CD4-positive, alpha-beta T cell (primary cell): ENCODE results near the gene KRT5. TPM values are rescaled to one million over a fixed set of nuclear protein-coding genes. Genes with fewer than 3 reads are reported as not detected.

Source experiments
- ATAC-seq: fragments of 200-7000 bp; cut with Tn5 transposase; one replicate; pipeline ENCODE4 v1.10.0; 2022; ENCODE audit warnings: mild to moderate bottlenecking; ENCODE audit not compliant: poor library complexity
- CTCF ChIA-PET: fragments of 350-600 bp; sonication (Branson Sonifier 250); formaldehyde crosslinking; loops from one replicate; lab custom pipeline; 2021; ENCODE audit warnings: antibody characterized with exemption, inconsistent platforms; lab: Charles Lee
- POLR2A ChIA-PET: fragments of 350-600 bp; sonication (Branson Sonifier 250); formaldehyde crosslinking; loops from one replicate; lab custom pipeline; 2021; ENCODE audit warnings: antibody characterized with exemption, inconsistent platforms; lab: Charles Lee
- DNase-seq, 14 experiments: peaks; one replicate each; pipeline ENCODE4 v3.0.0-alpha.2; 2013 to 2020; ENCODE audit warnings: mixed read lengths in 2 of 14
- H3K27ac ChIP-seq, 2 donors: one replicate each; pipeline versions ENCODE4 v1.5.1 to v1.7.0; 2013; ENCODE audit warnings: low read length in 2 of 2, low read depth in 1 of 2, mild to moderate bottlenecking in 1 of 2
- H3K27me3 ChIP-seq, 2 experiments: 1 replicate in 1 of 2; 2 replicates in 1 of 2; pipeline versions ENCODE4 v1.6.1 to v1.7.0; 2013; ENCODE audit warnings: low read length in 2 of 2, control low read depth in 1 of 2, mild to moderate bottlenecking in 1 of 2, moderate library complexity in 1 of 2; ENCODE audit not compliant: insufficient read depth in 2 of 2, control insufficient read depth in 1 of 2
- H3K36me3 ChIP-seq: one replicate; pipeline ENCODE4 v1.6.1; 2013; ENCODE audit warnings: low read length, control low read depth; ENCODE audit not compliant: insufficient read depth
- H3K4me1 ChIP-seq: one replicate; pipeline ENCODE4 v1.6.1; 2013; ENCODE audit warnings: low read length, control low read depth; ENCODE audit not compliant: insufficient read depth
- H3K4me3 ChIP-seq: one replicate; pipeline ENCODE4 v1.5.1; 2013; ENCODE audit warnings: mild to moderate bottlenecking, low read length, moderate library complexity
- H3K9me3 ChIP-seq, 2 experiments: 1 replicate in 1 of 2; 2 replicates in 1 of 2; pipeline versions ENCODE4 v1.6.1 to v1.7.0; 2013; ENCODE audit warnings: low read length in 2 of 2, mild to moderate bottlenecking in 2 of 2, control low read depth in 1 of 2, moderate library complexity in 1 of 2; ENCODE audit not compliant: control insufficient read depth in 1 of 2, insufficient read depth in 1 of 2
- H3K27ac Mint-ChIP-seq: one replicate; pipeline ENCODE4 v1.8.0; 2020; ENCODE audit warnings: mixed read lengths
- H3K27me3 Mint-ChIP-seq: one replicate; pipeline ENCODE4 v1.8.0; 2021; ENCODE audit warnings: mixed read lengths
- H3K36me3 Mint-ChIP-seq: one replicate; pipeline ENCODE4 v1.8.0; 2021; ENCODE audit warnings: low read depth, mixed read lengths
- H3K4me1 Mint-ChIP-seq: one replicate; pipeline ENCODE4 v1.8.0; 2021; ENCODE audit warnings: low read depth, mixed read lengths
- H3K4me3 Mint-ChIP-seq: one replicate; pipeline ENCODE4 v1.8.0; 2020; ENCODE audit warnings: mild to moderate bottlenecking, mixed read lengths
- H3K9me3 Mint-ChIP-seq: one replicate; pipeline ENCODE4 v1.8.0; 2020; ENCODE audit warnings: mixed read lengths
- CTCF ChIP-seq: fragments of 200-600 bp; IDR thresholded peaks from one replicate; pipeline ENCODE4 v1.8.0; 2022; ENCODE audit warnings: antibody characterized with exemption, mild to moderate bottlenecking
- intact Hi-C, 2 experiments: fragments of 100-400 bp; cut with DNase I in 1 of 2; cut with micrococcal nuclease in 1 of 2; formaldehyde crosslinking; loops; one replicate each; pipeline versions ENCODE4 v1.15.1 to v1.9.0; 2023 to 2025; cut with DNase I, micrococcal nuclease
- total RNA-seq, 174 experiments: library from RNA in 2 of 174; stranded (reverse) in 2 of 174; gene quantifications; one replicate each; pipeline ENCODE4 v1.2.3 and lab custom pipeline; 2021 to 2026

The KRT5 gene
- total RNA-seq, 2 experiments from 2014 or later = 0.60 to 0.81 TPM

DNA sequence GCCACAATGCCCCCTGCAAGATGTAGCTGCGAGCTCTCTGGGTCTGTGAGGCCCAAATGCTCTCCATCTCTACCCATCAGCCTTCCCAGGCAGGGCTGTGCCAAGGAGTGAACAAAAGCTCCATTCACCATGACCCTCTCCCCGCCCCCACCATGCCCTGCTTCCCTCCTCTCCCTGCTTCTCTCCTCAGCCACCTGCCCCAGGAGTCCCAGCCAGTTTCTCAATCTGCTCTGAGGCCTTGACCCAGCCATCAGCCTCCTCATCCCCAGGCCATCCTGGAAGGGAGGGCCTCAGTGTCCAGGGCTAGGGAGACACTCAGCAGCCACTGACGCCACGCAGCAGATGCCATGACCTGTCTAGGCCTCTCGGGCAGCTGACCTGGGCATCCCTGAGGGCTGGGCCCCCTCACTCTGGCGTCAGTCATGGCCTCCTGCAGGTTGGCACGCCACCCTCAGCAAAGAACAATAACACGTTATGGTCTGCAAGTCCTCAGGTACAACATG lies 8.5 kb upstream of the KRT5 start:
- Mint-ChIP-seq H3K27me3 (no peaks in the 10 kb centered on the region), H3K4me1 (no peaks in the 10 kb centered on the region), H3K4me3 (no peak overlapping the region), H3K36me3 (no peaks in the 10 kb centered on the region), H3K27ac (no peak overlapping the region), H3K9me3 (no peaks in the 10 kb centered on the region)
- intact Hi-C loops = no loop called here
- no peaks in the 10 kb centered on the region for H3K36me3 ChIP-seq
- no peaks in the 10 kb centered on the region for H3K27me3 ChIP-seq
- no peak overlapping the region for H3K4me3 ChIP-seq
- ChIA-PET POLR2A (no interaction called here), CTCF (no interaction called here)
- no peak for TF ChIP-seq CTCF
- DNase-seq (peak in 1 of 14 experiments; percentile 29), ATAC-seq (no peak)
- H3K4me1 ChIP-seq = peaks cover 2% of the 10 kb centered on the region
- H3K9me3 ChIP-seq = no peaks in the 10 kb centered on the region
- no peak overlapping the region for H3K27ac ChIP-seq

- intact Hi-C loops = no loop called here
- Mint-ChIP-seq H3K27ac (no peak overlapping the region), H3K4me1 (no peaks in the 10 kb centered on the region), H3K27me3 (no peaks in the 10 kb centered on the region), H3K9me3 (no peaks in the 10 kb centered on the region), H3K4me3 (no peak overlapping the region), H3K36me3 (no peaks in the 10 kb centered on the region)
- Histone ChIP-seq H3K27me3 (peaks cover 0 to 1% of the 10 kb centered on the region in 2 experiments), H3K4me3 (no peak overlapping the region), H3K4me1 (peaks cover 2% of the 10 kb centered on the region), H3K9me3 (no peaks in the 10 kb centered on the region), H3K36me3 (no peaks in the 10 kb centered on the region), H3K27ac (no peak overlapping the region)
- ChIA-PET POLR2A (no interaction called here), CTCF (no interaction called here)
- TF ChIP-seq CTCF = no peak
- no peak for ATAC-seq
- DNase-seq = peak in 1 of 14 experiments; percentile 22
These were observed 7.1 kb upstream of the KRT5 start for GRCh38 chr12:52527121-52527800.

DNA sequence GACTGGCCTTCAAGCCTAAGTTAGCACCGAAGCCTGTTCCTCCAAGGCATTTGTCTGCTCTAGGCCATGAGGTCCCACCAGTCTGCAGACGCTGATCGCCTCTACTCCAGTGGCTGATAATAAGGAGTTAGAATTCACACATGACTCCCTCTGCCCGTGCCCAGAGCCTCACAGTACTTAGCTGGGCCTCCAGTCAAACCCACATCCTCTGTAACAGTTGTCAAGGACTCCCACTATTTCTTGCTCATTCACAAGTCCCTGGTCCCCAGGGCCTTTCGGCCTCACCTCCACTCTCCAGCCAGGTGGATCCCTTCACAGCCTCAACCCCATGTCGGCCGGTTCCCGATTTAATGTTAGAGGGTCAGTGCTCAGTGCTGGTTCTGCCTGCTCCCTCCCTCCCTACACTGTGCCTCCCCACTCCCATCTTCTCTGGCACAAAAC lies 6.3 kb upstream of the KRT5 start:
- intact Hi-C loops = no loop called here
- Mint-ChIP-seq H3K27me3 (no peaks in the 10 kb centered on the region), H3K4me1 (no peaks in the 10 kb centered on the region), H3K27ac (no peak overlapping the region), H3K36me3 (no peaks in the 10 kb centered on the region), H3K4me3 (no peak overlapping the region), H3K9me3 (no peaks in the 10 kb centered on the region)
- Histone ChIP-seq H3K4me3 (no peak overlapping the region), H3K27me3 (peaks cover 0 to 2% of the 10 kb centered on the region in 2 experiments), H3K9me3 (no peaks in the 10 kb centered on the region), H3K27ac (no peak overlapping the region), H3K4me1 (peaks cover 2% of the 10 kb centered on the region), H3K36me3 (no peaks in the 10 kb centered on the region)
- ATAC-seq = no peak
- ChIA-PET CTCF (no interaction called here), POLR2A (no interaction called here)
- peak in 2 of 14 experiments; percentile 19 to 46 for DNase-seq
- no peak for TF ChIP-seq CTCF
